GM18508 (cell line): ENCODE data around the gene LMNB1.
"Not testable (repeated sequence)": the region's sequence is repeated elsewhere in the genome, so short reads cannot be mapped to it uniquely, and the experiment has no call there.

Source experiments
- ATAC-seq: cut with Tn5 transposase; IDR thresholded peaks from one replicate; pipeline ENCODE4 v1.9.1; 2021; ENCODE audit warnings: moderate number of reproducible peaks; ENCODE audit not compliant: insufficient read depth, unreplicated experiment

The LMNB1 gene

GRCh38 chr5:126816649-126817048 lies 39.7 kb downstream of the LMNB1 start:
- ATAC-seq = no peak

GRCh38 chr5:126818736-126819135 lies 41.8 kb downstream of the LMNB1 start:
- no peak for ATAC-seq

- no peak for ATAC-seq
Measured at GRCh38 chr5:126819253-126819652, 42.3 kb downstream of the LMNB1 start.

GRCh38 chr5:126826619-126827215 lies 49.8 kb downstream of the LMNB1 start:
- ATAC-seq = no peak

DNA sequence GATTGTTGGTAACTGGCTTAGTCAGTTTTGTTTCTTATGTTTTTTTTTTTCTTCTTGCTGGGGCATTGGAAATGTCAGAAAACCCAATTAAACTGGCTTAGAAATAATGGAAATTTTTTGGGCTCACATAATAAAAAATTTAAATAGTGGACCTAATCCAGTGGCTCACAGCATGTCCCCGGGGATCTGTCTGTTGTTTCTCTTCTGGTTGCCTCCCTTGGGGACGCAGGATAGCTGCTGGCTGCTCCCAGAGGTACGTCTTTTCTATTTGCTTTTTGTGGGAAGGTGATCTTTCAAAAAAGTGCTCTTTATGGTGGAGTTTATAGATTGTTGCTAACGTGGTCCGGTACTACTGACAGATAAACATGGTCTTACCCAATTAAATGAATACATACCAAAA lies 52.2 kb downstream of the LMNB1 start:
- no peak for ATAC-seq

- ATAC-seq = no peak
Measured at GRCh38 chr5:126830061-126830460, 53.1 kb downstream of the LMNB1 start.

- ATAC-seq = no peak
Measured at GRCh38 chr5:126831156-126831555, 54.2 kb downstream of the LMNB1 start.

DNA sequence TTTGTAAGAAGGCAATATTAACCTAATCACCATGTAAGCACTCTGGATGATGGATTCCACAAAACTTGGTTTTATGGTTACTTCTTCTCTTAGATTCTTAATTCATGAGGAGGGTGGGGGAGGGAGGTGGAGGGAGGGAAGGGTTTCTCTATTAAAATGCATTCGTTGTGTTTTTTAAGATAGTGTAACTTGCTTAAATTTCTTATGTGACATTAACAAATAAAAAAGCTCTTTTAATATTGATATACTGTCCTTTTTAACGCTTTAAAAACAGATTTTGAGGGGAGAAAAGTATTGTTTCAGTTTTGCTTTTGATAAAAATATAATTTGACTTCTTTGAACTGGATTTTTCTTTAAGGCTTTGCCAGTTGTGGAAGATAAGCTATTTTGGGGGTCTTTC lies 59.8 kb downstream of the LMNB1 start:
- no peak for ATAC-seq

DNA sequence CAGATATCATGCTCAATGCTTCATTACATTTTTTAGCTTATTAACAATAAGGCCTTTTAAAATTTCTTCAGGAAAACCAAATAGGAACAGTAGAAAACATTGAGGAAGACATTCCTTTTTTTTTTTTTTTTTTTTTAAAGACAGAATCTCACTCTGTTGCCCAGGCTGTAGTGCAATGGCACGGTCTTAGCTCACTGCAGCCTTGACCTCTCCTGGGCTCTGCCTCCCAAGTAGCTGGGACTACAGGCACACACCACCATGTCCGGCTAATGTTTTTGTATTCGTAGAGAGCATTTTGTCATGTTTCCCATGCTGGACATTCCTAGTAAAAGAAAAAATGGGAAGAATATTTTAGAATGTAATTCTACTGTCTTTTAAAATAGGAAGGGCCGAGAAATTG lies 60.3 kb downstream of the LMNB1 start:
- no peak for ATAC-seq

DNA sequence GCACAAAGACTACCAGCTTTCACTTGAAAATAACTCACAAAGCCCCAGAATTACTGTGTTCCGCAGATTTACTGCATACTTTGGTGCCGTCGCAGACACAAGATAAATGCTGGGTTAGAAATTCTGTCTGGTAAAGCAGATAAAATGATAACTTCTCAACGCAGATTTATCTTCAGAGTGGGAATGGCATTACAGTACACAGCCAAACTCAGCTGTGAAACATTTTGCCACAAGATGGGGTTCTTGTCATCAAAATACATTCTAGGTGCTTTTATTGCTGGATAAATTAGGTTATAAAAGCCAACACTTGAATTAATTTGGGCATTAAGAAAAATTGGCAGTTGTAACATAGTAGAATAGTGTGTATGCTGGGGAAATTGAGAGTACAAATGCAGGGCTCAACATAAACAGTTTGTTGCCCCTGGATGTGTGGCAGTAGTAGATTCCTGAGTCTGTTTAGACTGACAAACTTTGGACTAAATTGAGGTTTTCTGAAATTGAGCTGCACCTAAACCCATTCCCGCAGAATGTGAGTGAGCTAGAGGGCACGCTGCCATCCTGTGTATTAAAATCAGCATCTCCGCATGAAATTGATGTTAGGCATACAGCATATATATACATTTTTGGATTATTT lies 61.1 kb downstream of the LMNB1 start:
- no peak for ATAC-seq

GRCh38 chr5:126839407-126839806 lies 62.5 kb downstream of the LMNB1 start:
- ATAC-seq = not testable (repeated sequence)

DNA sequence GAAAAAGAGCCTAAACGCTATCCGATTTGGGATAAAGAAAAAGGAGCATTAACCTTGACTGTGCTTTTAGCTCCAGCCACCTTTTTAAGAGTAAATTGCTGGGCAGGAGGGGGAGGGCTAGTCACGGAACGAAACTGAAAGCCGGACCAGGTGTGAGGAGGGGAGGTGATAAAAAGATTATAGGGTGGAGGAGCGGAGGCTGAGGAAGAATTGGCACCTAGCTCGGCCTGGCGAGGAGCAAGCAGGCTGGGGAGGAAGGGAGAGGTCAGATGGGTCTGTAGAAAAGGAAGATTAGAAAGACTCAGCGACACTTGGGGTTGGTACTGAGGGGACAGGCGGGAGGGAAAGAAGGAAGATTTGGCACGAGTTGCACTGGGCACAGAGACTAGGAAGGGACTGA lies 66.4 kb downstream of the LMNB1 start:
- ATAC-seq = not testable (repeated sequence)

- ATAC-seq = not testable (repeated sequence)
Measured at GRCh38 chr5:126845470-126846070, 68.6 kb downstream of the LMNB1 start.

- no peak for ATAC-seq
Measured at GRCh38 chr5:126846344-126846743, 69.4 kb downstream of the LMNB1 start.

GRCh38 chr5:126846744-126847455 lies 70.0 kb downstream of the LMNB1 start:
- ATAC-seq = no peak

- ATAC-seq = no peak
Measured at GRCh38 chr5:126847456-126847820, 70.5 kb downstream of the LMNB1 start.

DNA sequence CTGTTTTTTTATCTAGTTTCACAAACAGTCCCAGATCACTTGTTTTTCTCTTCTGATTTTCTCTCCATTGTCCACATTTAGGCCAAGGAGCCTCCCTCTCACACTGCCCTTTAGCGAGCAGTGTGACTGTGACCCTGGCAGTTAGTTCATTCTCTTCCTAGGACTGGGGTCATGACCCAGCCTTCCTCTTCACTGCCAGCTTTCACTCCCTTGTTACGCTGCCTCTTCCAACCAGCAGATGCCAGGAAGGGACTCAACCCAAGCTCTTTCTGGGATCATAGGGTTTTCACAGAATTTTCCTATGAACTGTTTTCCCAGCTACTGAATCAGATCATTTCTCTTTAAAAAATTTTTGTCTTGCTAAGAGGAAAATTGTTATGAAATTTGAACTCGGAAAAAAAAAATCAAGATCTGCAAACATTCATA lies 70.9 kb downstream of the LMNB1 start:
- ATAC-seq = no peak

DNA sequence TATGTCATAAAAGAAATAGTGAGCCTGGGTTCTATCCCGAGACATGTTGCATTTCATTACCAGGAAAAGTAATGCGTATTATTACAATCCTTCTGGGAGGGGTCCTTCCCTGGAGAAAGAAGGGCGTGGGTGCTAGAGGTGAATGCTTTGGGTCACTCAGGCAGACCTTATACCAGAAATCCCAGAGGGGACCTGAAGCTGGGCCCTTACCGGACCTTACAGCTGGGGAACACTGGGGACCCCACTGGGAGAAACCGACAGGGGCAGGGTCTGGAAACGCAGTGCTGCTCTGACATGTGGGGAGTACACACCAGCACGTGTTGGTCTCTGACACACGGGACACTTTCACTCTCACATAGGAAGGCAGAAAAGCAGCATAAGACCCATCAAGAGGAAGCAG lies 71.3 kb downstream of the LMNB1 start:
- ATAC-seq = no peak

DNA sequence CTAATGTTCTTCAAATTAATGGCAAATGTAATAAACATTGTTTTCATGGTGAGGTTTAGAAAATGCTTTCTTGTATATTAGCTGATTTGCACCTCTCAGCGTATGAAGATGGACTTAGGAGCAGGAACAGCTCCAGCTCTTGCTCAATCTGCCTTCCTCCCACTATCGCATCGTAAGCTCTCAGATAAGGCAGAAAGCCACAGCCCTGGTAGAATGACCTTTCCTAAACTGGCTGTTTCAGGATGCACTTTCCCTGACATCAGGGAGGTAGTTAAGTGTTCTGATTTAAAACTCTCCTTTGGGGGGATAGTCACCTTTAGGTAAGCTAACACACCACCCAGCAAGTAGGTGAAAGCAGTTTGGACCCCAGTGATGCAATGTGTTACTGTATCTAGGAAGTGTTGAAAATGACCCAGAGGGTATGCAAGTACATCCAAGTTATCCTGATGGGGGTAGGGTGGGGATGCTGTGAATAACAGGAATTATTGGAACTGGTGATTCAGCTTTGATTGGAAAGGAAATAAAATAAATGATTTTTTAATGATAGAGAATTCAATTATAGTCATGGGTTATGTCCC lies 72.3 kb downstream of the LMNB1 start:
- ATAC-seq = no peak

- no peak for ATAC-seq
Measured at GRCh38 chr5:126851501-126852011, 74.6 kb downstream of the LMNB1 start.

- ATAC-seq = peak; percentile 69
Measured at GRCh38 chr5:126852091-126852571, 75.2 kb downstream of the LMNB1 start.
